Measurements from ENCODE around the gene SLIT3. TPM values are rescaled to one million over a fixed set of nuclear protein-coding genes. Genes with fewer than 3 reads are reported as not detected.

SLIT3 gene
- polyA plus RNA-seq, 1 of the 3 experiments (the other 2 are of a cell fraction), result 119 TPM

- Histone ChIP-seq H3K9me2 (no peaks in the 10 kb centered on the region), H3F3A (replicated peaks; ENCODE audit: insufficient read depth) (no peaks in the 10 kb centered on the region), H4K20me1 (ENCODE audit: insufficient read depth) (no peaks in the 10 kb centered on the region), H3K9me3 (no peaks in the 10 kb centered on the region), H3K27ac (ENCODE audit: low read depth in 2 of 2, low read length in 1 of 2) (no peak overlapping the region), H3K4me2 (no peak overlapping the region), H3K27me3 (ENCODE audit: insufficient read depth) (no peaks in the 10 kb centered on the region), H3K36me3 (replicated peaks in 1 of 2; ENCODE audit: control insufficient read depth in 1 of 2, insufficient read depth in 2 of 2, low read length in 1 of 2) (peaks cover 3 to 12% of the 10 kb centered on the region in 2 experiments), H3K9ac (no peak overlapping the region), H3K4me3 (ENCODE audit: low read depth in 2 of 2, low read length in 1 of 2) (no peak overlapping the region), H2AFZ (ENCODE audit: low read depth) (no peak overlapping the region), H3K4me1 (ENCODE audit: control insufficient read depth in 1 of 2, insufficient read depth in 2 of 2, low read depth in 1 of 2, low read length in 1 of 2) (peaks cover 0 to 35% of the 10 kb centered on the region in 2 experiments; a peak in 3 of 4 replicates), H3K79me2 (ENCODE audit: insufficient read depth) (no peaks in the 10 kb centered on the region)
- 85% methylated on average over 1 of the region's 1 CpG for WGBS (ENCODE audit: low lambda C conversion rate)
- no peak for DNase-seq
- TF ChIP-seq, protein P1, sequence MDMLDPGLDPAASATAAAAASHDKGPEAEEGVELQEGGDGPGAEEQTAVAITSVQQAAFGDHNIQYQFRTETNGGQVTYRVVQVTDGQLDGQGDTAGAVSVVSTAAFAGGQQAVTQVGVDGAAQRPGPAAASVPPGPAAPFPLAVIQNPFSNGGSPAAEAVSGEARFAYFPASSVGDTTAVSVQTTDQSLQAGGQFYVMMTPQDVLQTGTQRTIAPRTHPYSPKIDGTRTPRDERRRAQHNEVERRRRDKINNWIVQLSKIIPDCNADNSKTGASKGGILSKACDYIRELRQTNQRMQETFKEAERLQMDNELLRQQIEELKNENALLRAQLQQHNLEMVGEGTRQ (IDR thresholded peaks at IDR 0.05; ENCODE audit: borderline replicate concordance, low read depth, low read length), result no peak
- TF ChIP-seq, protein P2, sequence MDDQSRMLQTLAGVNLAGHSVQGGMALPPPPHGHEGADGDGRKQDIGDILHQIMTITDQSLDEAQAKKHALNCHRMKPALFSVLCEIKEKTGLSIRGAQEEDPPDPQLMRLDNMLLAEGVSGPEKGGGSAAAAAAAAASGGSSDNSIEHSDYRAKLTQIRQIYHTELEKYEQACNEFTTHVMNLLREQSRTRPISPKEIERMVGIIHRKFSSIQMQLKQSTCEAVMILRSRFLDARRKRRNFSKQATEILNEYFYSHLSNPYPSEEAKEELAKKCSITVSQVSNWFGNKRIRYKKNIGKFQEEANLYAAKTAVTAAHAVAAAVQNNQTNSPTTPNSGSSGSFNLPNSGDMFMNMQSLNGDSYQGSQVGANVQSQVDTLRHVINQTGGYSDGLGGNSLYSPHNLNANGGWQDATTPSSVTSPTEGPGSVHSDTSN (IDR thresholded peaks at IDR 0.05), result peak; percentile 40; the same call in 1 of the 2 replicates
- no peak for TF ChIP-seq SMC3 (IDR thresholded peaks at IDR 0.05; ENCODE audit: low read depth, low read length)
- no peak for TF ChIP-seq RXRA (IDR thresholded peaks at IDR 0.05; ENCODE audit: borderline replicate concordance, low read depth)
- ChIA-PET CTCF (interaction anchor here (1.1 to 1.7 kb wide), 2 partner anchors 15 to 109 kb away, joined by 3 to 6 read pairs; no protein-coding TSS in a partner anchor), POLR2A (no interaction called here)
Observed at GRCh38 chr5:169095976-169096375, 205.0 kb downstream of the SLIT3 start.

DNA sequence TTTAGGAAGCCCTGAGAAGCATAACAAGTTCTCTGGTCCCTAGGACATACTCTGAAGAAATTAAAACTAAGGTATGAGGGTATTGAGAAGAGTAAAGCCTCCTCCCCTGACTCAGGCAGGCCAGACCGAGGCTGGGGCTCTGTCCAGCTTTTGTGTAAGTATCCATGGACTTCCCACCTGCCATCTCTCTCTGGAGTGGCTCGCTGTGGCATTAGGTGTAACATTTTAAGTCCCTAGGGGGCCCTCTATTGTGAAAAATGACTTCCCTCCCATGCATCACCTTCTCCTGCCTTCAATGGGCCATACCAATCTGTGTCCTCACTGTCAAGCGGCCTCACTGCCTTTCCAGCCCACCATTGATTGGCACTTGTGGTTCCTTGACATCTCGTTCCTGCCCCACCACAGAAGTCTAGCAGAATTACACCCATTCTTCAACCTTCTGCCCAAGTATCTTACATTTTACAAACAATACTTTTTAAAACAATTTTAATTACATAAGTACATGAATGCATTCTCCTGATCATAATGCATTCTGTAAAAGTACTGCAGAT lies 205.5 kb downstream of the SLIT3 start:
- POLR2A ChIA-PET, result no interaction called here
- no peaks in the 10 kb centered on the region for H3F3A ChIP-seq (replicated peaks; ENCODE audit: insufficient read depth)
- no peak overlapping the region for H3K4me2 ChIP-seq
- no peaks in the 10 kb centered on the region for H3K27me3 ChIP-seq (ENCODE audit: insufficient read depth)
- no peak for DNase-seq
- peaks cover 0 to 31% of the 10 kb centered on the region in 2 experiments; a peak in 3 of 4 replicates for H3K4me1 ChIP-seq (ENCODE audit: control insufficient read depth in 1 of 2, insufficient read depth in 2 of 2, low read depth in 1 of 2, low read length in 1 of 2)
- no peak overlapping the region for H3K9ac ChIP-seq
- no peaks in the 10 kb centered on the region for H3K9me2 ChIP-seq
- no peak overlapping the region for H3K4me3 ChIP-seq (ENCODE audit: low read depth in 2 of 2, low read length in 1 of 2)
- no peak overlapping the region for H2AFZ ChIP-seq (ENCODE audit: low read depth)
- no peak for TF ChIP-seq SIN3A (IDR thresholded peaks at IDR 0.05; ENCODE audit: borderline replicate concordance, low read depth, low read length)
- TF ChIP-seq, protein P3, sequence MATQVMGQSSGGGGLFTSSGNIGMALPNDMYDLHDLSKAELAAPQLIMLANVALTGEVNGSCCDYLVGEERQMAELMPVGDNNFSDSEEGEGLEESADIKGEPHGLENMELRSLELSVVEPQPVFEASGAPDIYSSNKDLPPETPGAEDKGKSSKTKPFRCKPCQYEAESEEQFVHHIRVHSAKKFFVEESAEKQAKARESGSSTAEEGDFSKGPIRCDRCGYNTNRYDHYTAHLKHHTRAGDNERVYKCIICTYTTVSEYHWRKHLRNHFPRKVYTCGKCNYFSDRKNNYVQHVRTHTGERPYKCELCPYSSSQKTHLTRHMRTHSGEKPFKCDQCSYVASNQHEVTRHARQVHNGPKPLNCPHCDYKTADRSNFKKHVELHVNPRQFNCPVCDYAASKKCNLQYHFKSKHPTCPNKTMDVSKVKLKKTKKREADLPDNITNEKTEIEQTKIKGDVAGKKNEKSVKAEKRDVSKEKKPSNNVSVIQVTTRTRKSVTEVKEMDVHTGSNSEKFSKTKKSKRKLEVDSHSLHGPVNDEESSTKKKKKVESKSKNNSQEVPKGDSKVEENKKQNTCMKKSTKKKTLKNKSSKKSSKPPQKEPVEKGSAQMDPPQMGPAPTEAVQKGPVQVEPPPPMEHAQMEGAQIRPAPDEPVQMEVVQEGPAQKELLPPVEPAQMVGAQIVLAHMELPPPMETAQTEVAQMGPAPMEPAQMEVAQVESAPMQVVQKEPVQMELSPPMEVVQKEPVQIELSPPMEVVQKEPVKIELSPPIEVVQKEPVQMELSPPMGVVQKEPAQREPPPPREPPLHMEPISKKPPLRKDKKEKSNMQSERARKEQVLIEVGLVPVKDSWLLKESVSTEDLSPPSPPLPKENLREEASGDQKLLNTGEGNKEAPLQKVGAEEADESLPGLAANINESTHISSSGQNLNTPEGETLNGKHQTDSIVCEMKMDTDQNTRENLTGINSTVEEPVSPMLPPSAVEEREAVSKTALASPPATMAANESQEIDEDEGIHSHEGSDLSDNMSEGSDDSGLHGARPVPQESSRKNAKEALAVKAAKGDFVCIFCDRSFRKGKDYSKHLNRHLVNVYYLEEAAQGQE (IDR thresholded peaks at IDR 0.05; ENCODE audit: low read depth, low read length), result peak; percentile 64; the same call in 1 of the 2 replicates
- WGBS (ENCODE audit: low lambda C conversion rate), result 100% methylated on average over 2 of the region's 4 CpGs
- H3K9me3 ChIP-seq, result no peaks in the 10 kb centered on the region
- CTCF ChIA-PET, result interaction anchor here (1.7 kb wide), 1 partner anchor 108 kb away, joined by 6 read pairs; no protein-coding TSS in a partner anchor
- H3K36me3 ChIP-seq (replicated peaks in 1 of 2; ENCODE audit: control insufficient read depth in 1 of 2, insufficient read depth in 2 of 2, low read length in 1 of 2), result peaks cover 3 to 14% of the 10 kb centered on the region in 2 experiments
- no peaks in the 10 kb centered on the region for H4K20me1 ChIP-seq (ENCODE audit: insufficient read depth)
- no peaks in the 10 kb centered on the region for H3K79me2 ChIP-seq (ENCODE audit: insufficient read depth)
- H3K27ac ChIP-seq (ENCODE audit: low read depth in 2 of 2, low read length in 1 of 2), result peak overlapping the region in 1 of 2 experiments; percentile 42; a peak in 2 of 4 replicates

Measured in SK-N-SH (cell line).